Cardiac septum (tissue), 1 donor: ENCODE results near the gene PARP6. TPM values are rescaled to one million over a fixed set of nuclear protein-coding genes. Genes with fewer than 3 reads are reported as not detected.

Experiments
- DNase-seq: peaks from one replicate; pipeline ENCODE4 v3.0.0-alpha.2; 2020; ENCODE audit warnings: low spot score
- intact Hi-C: fragments of 100-400 bp; cut with DNase I; formaldehyde crosslinking; loops from one replicate; pipeline ENCODE4 v1.14.0; 2022
- long read RNA-seq: library from polyadenylated mRNA; unstranded; transcript quantifications from one replicate; pipeline ENCODE4 v2.0.0, GENCODE V29; 2021
- total RNA-seq: library from RNA; stranded (reverse); fragmentation: NEBNext Ultra II Directional; extraction: Animal tissue kit (Norgen Biotek cat#: 25700); gene quantifications from one replicate; pipeline ENCODE4 v1.2.1, GENCODE V29; 2021
- donor health status: DM: no; HTN: no; CAD: no.

PARP6 gene, protein sequence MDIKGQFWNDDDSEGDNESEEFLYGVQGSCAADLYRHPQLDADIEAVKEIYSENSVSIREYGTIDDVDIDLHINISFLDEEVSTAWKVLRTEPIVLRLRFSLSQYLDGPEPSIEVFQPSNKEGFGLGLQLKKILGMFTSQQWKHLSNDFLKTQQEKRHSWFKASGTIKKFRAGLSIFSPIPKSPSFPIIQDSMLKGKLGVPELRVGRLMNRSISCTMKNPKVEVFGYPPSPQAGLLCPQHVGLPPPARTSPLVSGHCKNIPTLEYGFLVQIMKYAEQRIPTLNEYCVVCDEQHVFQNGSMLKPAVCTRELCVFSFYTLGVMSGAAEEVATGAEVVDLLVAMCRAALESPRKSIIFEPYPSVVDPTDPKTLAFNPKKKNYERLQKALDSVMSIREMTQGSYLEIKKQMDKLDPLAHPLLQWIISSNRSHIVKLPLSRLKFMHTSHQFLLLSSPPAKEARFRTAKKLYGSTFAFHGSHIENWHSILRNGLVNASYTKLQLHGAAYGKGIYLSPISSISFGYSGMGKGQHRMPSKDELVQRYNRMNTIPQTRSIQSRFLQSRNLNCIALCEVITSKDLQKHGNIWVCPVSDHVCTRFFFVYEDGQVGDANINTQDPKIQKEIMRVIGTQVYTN
- total RNA-seq, result 34.6 TPM
- long read RNA-seq, partial matches to known transcripts, result 8 of 38 reads
- long read RNA-seq, other reads (novel, unspliced or antisense), result 29 of 38 reads

DNA sequence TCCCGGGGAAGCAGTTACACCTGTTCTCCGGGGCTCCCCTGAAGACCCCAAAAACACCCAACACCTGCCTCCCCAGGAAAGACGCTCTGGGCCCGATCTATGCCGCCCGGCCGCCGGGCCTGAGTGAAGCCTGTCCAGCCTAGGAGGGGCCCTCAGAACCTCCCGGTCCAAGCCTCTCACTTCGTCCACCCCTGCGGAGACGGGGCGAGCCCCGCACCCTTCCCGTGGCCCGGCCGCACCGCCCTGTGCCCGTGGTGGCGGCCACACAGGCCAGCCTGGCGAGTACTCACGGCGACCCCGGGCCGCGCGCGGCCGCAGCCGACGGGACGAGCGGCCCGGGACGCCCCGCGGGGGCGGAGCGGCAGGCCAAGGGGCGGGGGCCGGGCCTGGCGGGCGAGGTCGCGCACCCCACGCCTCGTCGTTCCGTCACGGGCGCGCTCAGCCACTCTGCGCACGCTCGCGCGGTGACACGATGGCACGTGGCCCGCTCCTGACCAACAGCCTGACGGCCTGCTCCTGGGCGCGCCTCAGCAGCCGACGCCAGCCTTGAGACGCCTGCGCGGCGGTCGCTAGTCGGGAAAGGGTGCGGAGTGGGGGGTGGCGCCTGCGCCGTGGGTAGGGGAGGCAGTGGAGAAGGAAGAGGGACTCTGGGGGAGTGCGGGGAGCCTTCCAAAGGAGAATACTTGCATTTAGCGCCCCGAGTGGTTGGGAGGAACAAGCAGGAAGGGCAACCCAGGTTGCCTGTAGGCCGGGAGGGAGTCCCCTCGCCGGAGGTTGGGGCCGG, at the start of gene PARP6:
Gene PARP6 (minus strand): TSS at position 342 of the 784 bp plus-strand sequence. CDS start 5,077 bp downstream, outside the sequence.
- intact Hi-C loops, result loop anchor here (1.0 kb wide), 2 partner anchors 41 to 73 kb away; partner anchors contain the start of gene PKM
- peak; percentile 99 for DNase-seq

DNA sequence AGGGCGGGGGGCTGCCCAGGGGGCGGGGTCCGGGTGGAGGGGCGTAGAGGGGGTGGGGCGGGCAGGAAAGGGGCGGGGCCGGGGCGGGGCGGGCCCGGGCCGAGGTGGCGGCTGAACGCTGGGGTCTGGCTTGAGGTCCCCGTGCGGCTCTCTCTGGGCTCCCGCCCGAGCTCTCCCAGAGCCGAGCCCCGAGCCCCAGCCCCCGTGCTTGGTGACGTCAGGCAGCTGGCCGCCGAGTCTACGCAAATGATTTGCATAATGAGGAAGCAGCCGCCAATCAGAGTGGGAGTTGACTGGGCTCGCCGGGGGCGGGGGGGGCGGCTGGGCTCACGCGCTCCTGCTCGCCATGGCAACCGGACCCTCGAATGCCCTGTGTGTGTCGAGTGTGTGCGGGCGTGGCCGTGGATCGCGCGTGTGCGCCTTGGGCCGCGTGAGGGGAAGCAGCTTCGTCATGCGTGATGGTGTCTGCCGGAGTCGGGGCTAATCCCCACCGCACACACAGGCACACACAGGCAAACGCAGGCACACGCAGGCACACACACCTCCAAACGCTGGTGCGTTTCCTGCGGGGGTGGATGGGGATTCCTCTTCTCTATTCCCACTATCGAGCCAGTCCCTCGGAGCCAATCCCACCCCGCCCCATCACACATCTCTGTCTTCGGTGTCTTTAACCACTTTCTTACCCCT, 47.8 kb upstream of the PARP6 start, which contains the start of gene CELF6:
Gene CELF6 (minus strand): TSS at position 173 of the 687 bp plus-strand sequence. CDS start 283 bp downstream, outside the sequence.
- peak; percentile 93 for DNase-seq
- intact Hi-C loops, result no loop called here

DNA sequence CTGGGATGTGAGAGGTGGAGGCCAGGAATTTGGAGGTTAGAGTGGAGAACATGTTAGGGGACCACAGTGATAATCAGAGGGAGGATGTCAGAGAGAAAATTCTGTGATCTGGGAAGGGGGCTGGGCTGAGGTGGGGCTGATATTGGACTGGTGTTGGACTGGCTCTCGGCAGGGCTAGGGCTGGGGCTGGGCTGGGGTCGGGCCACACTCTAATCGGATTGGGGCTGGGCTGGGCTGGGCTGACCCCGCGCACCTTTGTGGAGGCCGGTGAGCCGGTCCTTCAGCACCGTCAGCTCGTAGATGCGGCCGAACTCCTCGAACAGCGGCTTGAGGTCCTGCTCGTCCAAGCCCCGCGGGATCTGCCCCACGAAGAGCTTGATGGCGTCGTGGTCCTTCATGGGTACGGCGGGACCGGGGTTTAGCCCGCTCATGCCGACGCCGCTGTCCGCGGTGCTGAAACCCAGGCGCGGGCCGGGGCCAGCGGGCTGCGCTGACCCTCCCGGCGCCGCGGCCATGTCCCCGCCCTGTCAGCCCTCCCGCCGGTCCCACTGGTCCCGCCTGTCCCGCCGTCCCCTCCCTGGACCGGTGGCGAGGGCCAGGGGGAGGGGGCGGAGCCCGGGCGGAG, 47.1 kb upstream of the PARP6 start:
- peak; percentile 85 for DNase-seq
- intact Hi-C loops, result no loop called here

DNA sequence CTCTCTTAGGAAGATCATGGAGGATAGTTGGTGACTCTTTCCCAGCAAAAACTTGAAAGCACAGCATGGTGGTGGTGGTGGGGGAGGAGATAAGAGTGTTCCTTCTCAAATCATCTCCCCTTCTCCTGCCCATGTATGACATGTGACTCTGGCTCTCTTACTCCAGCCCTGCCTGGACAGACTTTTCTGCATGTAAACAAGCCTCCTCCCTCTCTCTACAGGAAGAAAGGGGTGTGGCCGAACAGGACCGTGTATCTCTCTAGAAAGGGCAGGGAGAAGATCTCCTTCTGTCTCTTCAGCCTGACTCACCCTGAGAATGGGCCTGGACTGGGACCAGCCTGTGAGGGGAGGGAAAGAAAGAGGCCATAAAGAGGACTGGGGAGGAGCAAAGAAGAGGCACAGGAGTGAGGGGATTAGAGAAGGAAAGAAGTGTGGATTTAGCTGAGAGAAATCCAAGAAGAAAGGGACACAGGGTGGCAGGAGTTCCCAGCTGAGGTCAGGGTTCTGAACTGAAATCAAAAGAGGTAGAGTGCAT, 46.1 kb upstream of the PARP6 start:
- DNase-seq, result no peak
- intact Hi-C loops, result no loop called here

DNA sequence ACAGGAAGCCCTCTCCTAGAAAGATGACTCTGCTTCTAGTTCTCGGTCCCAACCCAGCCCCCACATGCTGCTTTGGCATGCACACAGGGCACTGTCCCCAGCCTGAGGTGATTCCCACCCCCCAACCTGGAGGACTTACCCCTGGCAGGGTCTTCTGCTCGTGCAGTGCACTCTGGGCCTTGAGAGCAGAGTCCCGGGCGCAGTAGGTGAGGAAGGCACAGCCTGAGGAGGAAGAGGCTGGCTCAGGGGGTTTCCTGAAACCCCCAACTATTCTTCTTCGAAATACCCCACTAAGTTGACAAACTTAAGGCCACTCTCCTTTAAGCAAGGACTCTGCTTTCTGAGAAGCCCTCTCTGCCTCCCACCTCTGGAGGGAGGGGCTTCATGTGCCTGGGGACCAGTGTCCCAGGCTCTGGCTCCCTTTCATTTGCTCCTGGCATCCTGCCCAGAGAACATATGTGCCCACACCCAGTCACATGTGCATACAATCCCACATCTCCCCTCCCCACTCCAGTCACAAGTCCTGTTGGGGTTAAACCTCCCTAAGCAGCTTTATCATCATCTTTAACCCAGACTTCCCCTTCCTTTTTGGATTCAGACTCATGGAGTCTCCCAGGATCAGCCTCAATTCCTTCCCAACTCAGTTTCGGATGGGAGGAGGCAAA, 43.5 kb upstream of the PARP6 start:
- no peak for DNase-seq
- intact Hi-C loops, result no loop called here

DNA sequence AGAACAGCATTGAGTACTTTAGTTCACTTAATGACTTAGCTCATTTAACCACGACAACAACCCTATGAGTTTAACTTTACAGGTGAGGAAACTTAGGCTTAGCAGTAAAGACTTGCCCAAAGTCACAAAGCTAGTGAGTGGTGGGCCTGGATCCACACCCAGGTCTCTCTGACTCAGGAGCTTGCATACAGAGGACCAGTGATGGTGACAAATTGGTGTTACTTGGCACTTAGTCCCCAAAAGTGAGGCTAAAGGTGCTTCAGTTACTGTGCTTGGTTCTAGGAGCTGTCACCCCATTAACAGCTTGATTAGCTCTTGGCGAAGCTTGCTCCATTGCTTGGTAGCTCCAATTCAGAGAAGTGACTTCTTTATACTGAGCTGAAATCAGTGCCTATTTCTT, 41.5 kb upstream of the PARP6 start:
- intact Hi-C loops, result no loop called here
- no peak for DNase-seq

DNA sequence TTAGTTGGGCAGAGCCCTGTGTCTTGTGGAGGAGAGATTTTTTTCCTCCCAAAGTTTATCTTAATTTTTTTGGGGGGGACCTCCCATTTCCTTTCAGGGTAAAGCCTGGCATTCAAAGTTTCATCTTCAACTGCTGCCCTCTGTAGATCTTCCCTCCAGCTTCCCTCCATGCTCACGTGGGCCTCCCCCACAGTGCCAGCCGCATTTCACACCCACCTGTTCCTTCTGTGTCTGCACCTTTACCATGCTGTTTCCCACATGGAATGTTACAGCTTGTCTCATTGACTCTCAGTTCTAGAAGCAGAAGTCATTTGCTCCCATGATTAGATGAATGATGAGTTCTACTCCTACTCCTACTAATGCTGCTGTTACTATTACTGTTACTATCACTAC, 41.1 kb upstream of the PARP6 start:
- intact Hi-C loops, result no loop called here
- no peak for DNase-seq

DNA sequence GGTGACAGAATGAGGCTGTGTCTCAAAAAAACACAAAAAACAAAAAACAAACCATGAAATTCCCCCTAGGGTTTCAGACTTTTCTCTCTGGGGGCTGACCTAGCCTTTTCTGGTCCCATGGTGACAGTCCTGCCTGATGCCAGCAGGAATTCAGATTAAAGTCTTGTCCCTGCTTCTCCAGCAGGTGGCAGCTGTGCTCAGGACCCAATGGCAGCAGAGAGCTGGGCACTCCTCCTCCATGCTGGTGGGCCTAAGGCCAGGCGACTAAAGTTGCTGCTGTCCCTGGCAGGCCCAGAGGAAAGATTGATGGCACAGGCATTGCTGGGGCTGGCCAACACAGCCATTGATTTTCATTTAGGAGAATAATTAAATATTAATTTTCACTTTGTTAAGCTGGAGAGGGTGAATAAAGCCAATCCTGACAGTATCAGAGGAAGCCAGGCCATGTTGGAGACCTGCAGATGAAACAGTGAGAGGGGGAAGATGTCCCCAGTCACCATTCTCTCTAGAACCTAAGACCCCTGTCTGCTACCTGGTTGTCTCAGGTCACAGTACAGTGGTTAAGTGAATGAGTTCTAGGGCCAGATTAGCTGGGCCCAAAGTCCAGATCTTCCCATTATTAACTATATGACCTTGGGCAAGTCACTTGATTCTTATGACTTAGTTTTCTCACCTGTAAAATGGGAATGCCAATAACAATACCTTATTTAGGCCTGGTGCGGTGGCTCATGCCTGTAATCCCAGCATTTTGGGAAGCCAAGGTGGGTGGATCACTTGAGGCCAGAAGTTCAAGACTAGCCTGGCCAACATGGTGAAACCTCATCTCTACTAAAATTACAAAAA, 40.5 kb upstream of the PARP6 start:
- DNase-seq, result peak; percentile 84
- intact Hi-C loops, result no loop called here

DNA sequence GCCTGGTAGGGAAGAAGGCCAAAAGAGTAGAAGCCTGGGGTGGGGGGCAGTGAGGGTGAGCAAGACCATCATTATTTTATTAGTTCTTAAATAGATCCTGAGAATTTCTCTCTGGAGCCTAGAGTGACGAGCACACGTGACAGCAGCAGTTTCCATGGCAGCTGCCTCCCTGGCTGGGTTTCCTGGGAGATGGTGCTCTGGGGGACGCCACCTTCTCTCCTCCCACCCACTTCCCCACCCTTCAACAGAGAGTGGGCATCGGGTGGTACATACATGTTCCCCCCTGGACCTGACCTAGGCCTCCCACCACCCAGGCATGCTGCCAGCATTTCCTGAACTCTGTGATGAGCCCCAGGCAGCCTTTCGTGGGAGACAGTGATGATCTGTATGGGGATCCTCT, 34.7 kb upstream of the PARP6 start:
- intact Hi-C loops, result no loop called here
- DNase-seq, result no peak

DNA sequence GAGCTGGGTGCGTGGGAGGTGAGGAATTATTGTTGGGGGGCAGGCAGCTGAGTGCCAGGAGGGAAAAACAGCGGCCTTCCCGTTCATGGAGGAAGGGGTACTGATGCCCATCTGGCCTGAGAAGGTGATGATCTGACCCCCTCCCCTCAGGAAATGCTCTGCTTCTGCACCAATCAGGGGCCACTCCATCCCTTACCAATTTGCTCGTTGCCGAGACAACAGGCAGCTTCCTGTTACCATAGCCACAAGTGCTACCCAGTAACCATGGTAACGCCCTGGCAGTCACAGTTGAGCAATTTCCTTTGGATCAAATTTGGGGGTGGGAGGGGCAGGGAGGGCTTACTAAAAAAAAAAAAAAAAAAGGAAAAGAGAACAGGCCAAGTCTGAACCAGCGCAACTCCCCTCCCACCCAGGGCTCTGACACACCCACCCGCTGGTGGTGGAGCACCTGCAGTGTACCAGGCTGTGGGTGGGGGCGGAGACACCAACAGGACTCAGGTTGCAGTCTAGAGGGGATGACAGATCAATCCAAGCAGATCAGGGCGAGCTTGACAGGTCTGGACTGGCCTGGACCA, 33.9 kb upstream of the PARP6 start:
- DNase-seq, result no peak
- intact Hi-C loops, result no loop called here

DNA sequence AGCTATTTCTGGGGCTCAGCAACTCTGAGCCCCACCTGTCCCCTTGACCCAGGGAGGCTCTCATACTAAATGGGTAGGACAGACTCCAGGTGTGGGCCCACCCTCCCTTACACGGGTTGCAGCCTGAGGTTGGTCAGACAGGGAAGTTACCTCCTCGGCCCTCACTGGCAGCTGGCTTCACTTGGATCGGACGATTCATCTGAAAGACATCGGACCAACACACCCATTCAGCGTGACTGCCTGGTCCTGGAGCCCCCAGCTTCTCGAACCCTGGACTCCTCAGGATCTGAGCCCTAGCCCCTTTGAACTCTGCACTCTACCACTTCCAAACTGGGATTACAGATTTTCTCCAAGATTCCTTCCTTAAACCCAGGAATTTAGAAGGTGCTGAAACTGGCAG, 32.2 kb upstream of the PARP6 start:
- no peak for DNase-seq
- intact Hi-C loops, result no loop called here

DNA sequence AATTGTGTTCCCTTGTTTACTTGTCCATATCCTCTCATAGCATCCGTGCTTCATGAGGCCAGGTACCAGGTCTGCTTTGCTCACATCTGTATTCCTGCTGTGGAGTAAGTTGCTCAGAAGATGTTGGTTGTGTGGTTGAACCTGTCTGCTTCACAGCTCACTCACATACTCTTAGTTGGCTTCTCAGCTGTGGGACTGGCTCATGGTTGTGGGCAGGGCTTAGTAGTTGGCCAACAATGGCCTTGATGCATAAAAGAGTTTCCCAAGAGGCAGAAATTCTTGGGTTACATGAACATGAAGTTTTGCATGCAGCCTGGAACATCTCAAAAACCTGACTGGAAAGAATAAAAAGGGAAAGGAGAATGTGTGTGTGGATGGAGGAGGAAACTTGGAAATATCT, 30.6 kb upstream of the PARP6 start:
- DNase-seq, result no peak
- intact Hi-C loops, result no loop called here

DNA sequence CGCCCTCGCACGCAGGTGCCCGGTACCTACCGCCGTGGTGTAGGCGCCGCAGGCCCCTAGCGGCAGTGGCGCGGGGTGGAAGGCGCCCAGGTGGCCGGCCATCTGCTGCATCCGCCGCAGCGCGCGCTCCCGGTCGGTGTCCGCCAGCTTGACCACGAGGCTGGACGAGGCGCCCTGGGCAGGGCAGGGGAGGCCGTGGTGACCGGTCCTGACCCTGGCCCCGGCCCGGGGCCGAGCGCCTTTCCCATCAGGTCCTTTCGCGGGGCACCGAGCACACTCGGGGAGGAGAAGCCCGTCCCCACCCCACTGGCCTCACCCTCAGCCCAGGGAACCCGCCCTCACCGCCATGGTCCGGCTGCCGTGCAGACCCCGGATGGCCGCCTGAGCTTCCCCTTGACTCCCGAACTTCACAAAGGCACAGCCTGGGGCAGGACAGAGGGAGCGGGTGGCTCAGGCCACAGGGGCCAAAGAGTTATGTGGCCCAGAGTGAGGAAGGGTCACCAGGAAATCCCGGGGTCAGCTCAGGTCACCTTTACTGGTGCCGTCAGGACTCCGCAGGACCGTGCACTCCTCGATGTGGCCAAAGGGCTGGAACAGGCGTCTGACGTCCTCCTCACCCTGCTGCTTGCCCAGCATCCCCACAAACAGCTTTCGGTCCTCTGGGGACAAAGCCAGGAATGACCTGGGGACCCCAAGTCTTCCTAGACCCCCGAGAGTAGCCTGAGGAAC, 17.4 kb upstream of the PARP6 start:
- DNase-seq, result no peak
- intact Hi-C loops, result loop anchor here (5.0 kb wide), 1 partner anchor 87 kb away; no protein-coding TSS in a partner anchor

DNA sequence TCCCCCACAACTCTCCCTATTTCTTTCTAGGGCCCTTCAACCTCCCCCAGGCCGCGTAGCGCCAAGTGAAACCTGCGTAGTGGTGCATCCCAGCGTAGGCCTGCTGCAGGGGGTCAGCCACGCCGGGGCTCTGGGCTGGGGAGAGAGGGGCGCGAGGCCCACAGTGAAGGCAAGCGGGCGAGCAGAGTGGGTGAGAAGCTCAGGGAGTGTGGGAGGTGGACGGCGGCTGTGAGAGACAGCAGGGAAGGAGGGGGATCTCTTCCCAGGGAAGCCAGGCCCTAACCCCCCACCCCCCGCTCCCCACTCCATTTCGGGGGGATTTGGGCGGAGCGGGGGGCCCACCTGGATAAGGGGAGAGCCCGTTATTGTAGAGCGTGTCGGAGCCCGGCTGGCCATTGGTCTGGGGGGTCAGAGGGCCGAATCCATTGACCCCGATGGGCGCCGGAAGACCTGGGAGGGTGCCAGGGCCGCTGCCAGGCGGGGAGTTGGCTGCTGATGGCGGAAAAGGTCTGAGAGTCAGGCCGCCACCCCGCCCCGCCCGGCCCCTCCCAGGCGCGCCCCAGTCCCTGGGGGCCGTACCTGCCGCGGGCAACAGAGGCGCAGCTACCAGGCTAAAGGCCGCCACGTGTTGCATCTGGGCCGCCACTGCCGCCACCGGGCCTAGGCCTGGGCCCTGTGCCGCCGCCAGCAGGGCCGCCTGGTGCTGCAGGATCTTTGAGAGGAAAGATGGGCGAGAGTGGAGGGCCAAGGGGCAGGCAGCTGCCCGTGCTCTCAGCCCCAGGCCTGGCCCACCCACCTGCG, 16.6 kb upstream of the PARP6 start:
- intact Hi-C loops, result loop anchor here (5.0 kb wide), 1 partner anchor 87 kb away; no protein-coding TSS in a partner anchor
- DNase-seq, result no peak

DNA sequence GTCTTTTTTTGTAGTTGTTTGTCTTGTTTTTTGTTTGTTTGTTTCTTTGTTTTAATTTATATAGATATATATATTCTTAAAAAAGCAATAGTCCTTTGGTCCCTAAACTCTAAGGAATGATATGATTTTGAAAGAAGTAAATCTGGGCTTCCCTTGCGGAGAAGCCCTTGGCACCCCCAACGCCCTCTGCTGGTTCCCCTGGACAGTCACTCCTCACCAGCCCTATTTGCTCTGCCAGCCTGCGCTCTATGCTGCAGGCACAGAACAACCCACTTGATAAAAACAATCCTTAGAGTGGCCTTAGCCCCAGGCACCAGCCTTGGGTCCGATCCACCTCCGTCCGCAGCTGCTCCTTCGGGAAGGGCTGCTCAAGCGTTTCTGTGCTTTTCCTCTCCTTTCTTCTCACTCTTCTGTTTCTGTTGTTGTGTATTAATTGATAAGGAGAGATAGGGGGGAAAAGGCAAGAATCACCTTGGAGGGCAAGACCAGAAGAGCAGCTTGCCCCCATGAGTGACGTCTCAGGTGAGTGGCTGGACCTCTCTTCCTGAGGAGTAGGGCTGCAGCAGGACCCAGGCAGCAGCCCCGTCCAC, 13.7 kb upstream of the PARP6 start:
- no peak for DNase-seq

More for the DNA sequence above, 13.7 kb upstream of the PARP6 start:
- intact Hi-C loops, result loop anchor here (5.0 kb wide), 1 partner anchor 84 kb away; no protein-coding TSS in a partner anchor
